Fibroblast of pulmonary artery (primary cell): ENCODE data around the gene PML.
"Not testable (repeated sequence)": the region's sequence is repeated elsewhere in the genome, so short reads cannot be mapped to it uniquely, and the experiment has no call there.

Source experiments
- DNase-seq: peaks from one replicate; pipeline ENCODE4 v3.0.0-alpha.2; 2010; ENCODE audit warnings: low read depth
- H3K4me3 ChIP-seq: replicated peaks from 2 replicates; pipeline ENCODE4 v1.5.1; 2011; ENCODE audit warnings: low read depth, mild to moderate bottlenecking, control low read depth, low read length, moderate library complexity
- TF ChIP-seq, protein P1 (sequence below): IDR thresholded peaks from 2 replicates; pipeline ENCODE4 v1.5.1; 2011; ENCODE audit warnings: mild to moderate bottlenecking, control low read depth, low read length, inconsistent platforms; ENCODE audit errors: missing control alignments

The PML gene

DNA sequence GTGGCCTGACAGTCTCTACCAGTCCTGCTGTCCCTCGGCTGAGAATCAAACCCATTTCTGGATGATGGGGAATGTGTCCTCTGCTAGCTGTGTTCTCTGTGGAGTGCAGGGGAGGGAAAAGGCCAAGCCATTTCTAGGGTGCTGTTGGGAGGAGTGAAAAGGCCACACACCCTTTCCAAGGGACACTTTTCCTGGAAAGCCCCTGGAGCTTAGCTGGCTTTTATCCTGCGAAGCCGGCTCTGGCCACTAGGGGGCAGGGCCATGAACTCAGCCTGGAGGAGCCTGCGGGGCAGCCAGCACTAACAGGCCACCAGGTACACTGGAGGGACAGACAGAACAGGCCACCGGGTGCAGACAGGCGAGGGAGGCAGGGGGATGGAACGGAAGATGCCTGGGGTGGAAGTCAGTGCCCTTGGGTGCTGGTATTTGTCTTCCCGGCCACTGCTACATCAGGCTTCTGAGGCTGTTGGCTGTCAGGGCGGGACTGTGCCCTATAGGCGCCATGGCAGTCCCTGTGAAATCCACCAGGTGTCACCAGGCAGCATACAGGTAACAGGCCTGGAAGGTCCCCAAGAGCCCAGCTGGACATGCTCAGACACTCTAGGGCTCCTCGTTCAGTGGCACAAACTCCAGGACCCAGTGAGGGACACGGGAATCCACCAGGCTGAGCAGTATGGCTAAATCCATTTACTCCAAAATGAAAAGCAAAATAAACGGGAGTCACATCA lies 71.3 kb downstream of the PML start:
- TF ChIP-seq, protein P1, sequence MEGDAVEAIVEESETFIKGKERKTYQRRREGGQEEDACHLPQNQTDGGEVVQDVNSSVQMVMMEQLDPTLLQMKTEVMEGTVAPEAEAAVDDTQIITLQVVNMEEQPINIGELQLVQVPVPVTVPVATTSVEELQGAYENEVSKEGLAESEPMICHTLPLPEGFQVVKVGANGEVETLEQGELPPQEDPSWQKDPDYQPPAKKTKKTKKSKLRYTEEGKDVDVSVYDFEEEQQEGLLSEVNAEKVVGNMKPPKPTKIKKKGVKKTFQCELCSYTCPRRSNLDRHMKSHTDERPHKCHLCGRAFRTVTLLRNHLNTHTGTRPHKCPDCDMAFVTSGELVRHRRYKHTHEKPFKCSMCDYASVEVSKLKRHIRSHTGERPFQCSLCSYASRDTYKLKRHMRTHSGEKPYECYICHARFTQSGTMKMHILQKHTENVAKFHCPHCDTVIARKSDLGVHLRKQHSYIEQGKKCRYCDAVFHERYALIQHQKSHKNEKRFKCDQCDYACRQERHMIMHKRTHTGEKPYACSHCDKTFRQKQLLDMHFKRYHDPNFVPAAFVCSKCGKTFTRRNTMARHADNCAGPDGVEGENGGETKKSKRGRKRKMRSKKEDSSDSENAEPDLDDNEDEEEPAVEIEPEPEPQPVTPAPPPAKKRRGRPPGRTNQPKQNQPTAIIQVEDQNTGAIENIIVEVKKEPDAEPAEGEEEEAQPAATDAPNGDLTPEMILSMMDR = peak; percentile 15
- DNase-seq, H3K4me3 ChIP-seq: not testable (repeated sequence)

DNA sequence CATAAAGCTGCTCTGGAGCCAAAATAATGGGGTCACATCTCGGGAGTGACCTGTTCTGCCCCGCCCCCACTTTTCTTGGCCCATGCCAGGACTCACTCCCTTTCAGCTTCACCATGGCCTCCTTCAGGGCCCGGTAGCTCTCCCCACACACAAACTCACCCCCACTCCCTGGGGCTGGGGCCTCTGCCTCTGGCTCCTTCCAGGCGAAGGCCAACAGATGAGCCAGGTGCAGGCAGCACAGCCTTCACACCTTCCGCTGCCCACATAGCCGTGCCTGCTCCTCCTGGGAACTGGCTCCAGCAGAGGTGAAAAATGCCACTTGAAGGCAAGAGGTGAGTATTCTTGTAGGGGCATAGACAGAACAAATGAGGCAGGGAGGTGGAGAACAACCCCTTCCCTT lies 77.1 kb downstream of the PML start:
- not testable (repeated sequence) for H3K4me3 ChIP-seq, DNase-seq

DNA sequence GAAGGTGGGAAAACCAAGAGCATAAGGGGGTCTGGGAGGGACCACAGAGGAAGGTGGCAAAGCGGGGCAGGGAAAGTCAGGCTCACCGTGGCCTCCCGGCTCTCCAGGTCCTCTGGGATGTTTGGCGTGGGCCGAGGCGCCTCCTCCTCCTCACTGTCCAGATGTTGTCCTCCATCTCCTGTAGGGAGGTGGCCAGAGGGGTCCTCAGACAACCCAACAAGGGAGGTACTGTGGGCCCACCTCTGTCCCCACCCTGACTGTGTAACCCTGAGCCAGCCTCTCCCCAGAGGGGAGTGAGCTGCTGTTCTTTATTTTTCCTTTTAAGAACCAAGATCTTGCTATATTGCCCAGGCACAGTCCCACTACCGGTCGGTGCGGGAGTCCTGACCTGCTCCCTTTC lies 77.6 kb downstream of the PML start:
- not testable (repeated sequence) for DNase-seq, H3K4me3 ChIP-seq

DNA sequence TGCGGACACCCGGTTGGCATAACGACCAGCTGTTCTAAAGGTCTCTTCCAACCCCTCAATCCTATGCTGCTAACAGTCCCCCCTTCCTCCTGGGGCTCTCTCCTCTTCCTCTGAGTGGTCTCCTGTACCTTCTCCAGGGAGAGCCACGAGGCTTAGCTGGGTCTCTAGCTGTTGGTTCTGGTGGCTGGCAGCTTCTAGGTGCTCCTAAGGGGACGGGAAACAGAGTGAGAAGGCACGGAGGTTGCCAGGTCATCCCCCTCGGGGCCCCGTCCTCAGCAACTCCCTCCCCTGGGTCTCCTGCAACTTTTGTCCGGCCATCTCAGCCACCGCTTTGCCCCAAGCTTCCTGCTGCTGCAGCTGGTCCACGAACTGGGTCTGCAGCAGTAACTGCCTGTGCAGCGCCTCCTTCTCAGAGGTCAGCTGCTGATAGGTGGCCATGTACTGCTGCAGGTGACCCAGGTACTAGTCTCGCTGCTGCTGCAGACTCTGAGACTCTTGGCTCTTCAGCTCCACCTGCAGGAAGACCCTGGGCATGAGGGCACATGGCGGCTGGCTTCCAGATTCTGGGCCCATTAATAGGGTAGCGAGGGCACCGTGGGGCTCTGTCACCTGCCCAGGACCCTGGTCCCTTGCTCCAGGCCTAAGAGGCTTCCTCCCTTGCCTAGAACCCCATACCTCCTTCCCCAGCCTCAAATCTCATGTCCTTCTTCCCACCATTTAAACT lies 78.3 kb downstream of the PML start:
- TF ChIP-seq, protein P1 = peak; percentile 20
- not testable (repeated sequence) for H3K4me3 ChIP-seq, DNase-seq

DNA sequence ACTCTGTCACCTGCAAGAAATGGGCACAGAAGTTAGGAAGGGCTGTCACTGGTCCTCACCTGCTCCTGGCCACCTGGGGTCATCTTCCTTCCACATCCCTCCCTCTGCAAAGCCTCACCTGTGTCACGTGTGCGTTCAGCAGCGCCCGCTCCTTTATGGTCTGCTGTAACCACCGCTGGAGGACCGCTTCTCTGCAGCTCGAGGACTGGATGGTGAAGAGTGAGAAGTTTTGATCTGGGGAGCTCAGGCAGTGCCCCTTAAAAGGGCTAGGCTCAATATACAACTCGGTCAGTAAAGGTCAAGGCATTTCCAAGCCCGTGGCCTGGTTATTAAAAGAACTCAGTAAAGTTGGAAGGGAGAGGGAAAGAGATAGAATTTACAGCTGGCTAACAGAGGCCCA lies 81.3 kb downstream of the PML start:
- not testable (repeated sequence) for H3K4me3 ChIP-seq, DNase-seq

DNA sequence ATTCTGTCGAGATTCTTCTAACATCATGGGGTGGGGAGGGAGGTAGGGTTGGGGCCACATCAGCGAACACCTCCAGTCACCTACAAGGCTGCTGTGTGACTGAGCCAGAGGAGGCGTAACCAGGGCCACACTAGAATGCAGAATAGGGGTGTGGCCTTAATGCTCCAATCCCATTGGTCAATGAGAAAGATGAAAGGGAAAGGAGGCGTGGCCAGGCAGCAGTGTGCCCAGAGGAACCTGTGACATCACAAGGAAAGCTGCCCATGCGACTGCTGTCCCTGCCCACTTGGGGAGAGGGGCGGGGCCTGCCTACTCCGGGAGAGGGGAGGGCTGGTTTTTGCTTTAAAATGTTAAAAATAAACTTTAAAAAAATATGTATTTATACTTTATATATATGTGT lies 87.9 kb downstream of the PML start, which contains the start of gene GOLGA6A:
Gene GOLGA6A (minus strand): TSS at position 101 of the 400 bp plus-strand sequence. CDS start 41 bp downstream, at position 60.
- DNase-seq, H3K4me3 ChIP-seq: not testable (repeated sequence)

DNA sequence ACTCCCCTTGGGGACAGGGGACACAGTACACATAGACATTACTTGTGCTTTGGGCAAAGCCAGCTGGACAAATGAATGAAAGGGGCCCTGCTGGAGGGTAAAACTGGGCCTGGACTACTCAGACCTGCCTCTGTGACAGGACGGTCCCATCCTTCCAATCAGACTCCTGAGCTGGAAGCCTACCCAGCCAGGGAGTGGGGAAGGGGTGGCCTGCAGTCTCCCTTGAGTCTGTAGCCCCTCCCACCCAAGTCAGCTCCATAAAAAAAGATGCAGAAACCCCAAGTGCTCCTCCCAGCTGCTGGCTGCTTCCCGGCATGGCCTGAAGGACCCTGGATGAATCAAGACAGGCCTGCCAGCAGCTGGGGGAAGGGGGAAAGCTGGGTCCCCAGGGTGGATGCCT lies 100.1 kb downstream of the PML start:
- not testable (repeated sequence) for H3K4me3 ChIP-seq

DNA sequence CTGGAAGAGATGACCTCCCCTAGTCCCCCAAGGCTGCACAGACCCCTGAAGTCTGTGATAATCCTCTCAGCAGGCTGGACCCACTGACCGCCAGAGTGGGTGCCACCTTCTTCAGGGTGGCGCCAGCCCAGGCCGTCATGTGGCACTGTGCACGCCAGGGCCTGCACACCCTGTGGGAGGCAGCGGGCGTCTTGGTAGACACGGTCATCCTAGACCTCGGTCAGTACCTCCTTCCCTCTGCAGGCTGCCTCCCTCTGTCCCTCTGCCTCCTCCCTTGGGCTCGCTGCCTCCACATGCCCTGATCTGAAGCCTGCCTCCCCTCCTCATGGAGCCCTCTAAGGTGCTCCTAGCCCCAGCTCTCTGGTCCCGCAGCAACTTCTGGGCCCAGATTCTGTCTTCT lies 101.1 kb downstream of the PML start:
- not testable (repeated sequence) for H3K4me3 ChIP-seq, DNase-seq

More for the DNA sequence above, 100.1 kb downstream of the PML start:
- not testable (repeated sequence) for DNase-seq

DNA sequence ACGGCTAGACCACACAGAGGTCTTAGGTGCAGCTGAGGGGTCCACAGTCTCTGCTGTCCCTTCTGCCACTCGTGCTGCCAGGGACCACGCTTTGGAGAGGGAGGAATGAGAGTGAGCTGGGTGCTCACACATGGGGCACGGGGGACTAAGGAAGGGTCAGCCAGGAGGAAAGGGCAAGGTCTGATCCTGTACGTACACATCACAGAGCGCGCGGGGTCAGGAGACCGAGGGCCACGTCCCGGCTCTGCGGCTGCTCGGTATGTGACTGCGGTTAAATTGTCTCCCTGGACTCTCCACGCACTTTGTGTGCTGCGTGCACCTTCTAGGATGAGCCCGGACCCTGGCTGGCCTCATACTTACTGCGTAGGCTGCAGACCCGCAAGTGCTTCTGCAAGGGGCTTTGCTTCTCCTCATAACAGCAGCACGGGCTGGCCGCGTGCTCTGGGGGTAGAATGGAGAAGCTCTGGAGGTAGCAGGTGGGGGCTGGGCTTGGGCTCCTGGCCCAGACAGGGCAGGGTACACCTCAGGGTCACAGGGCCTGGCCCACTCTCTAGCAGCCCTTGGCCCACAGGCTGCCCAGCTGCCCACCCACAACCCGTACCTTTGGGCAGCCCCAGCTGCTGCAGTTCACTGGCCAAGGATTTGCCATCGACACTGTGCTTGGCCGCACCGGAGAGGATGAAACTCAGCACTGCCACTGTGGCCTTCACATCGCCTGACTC lies 102.4 kb downstream of the PML start:
- not testable (repeated sequence) for DNase-seq, H3K4me3 ChIP-seq
